GM23338 (cell line): Measurements from ENCODE around the gene PALM. TPM values are rescaled to one million over a fixed set of nuclear protein-coding genes. Genes with fewer than 3 reads are reported as not detected.
"Not testable (repeated sequence)": the region's sequence is repeated elsewhere in the genome, so short reads cannot be mapped to it uniquely, and the experiment has no call there.

Experiments used
- ATAC-seq: fragments of 200-7000 bp; cut with Tn5 transposase; 3 replicates; pipeline ENCODE4 v1.9.1; 2020
- DNase-seq: peaks from one replicate; pipeline ENCODE4 v3.0.0-alpha.2; 2015; ENCODE audit warnings: low spot score
- H2AFZ ChIP-seq: fragments of 200-600 bp; sonication (generic); 2 replicates; pipeline ENCODE4 v1.8.0; 2016; ENCODE audit warnings: antibody characterized with exemption, mild to moderate bottlenecking, moderate library complexity
- H3F3A ChIP-seq: fragments of 200-600 bp; sonication (generic); replicated peaks from 2 replicates; pipeline ENCODE4 v1.8.0; 2017; ENCODE audit warnings: antibody characterized with exemption, mixed run types, low read depth
- H3K27ac ChIP-seq: fragments of 200-600 bp; sonication (generic); 2 replicates; pipeline ENCODE4 v1.6.1; 2016; ENCODE audit warnings: low read depth
- H3K27me3 ChIP-seq: fragments of 200-600 bp; sonication (generic); 2 replicates; pipeline ENCODE4 v1.8.0; 2016; ENCODE audit warnings: mild to moderate bottlenecking, mixed run types, moderate library complexity; ENCODE audit not compliant: insufficient read depth
- H3K36me3 ChIP-seq: fragments of 200-600 bp; sonication (generic); 2 replicates; pipeline ENCODE4 v1.8.0; 2016; ENCODE audit warnings: mild to moderate bottlenecking; ENCODE audit not compliant: insufficient read depth
- H3K4me1 ChIP-seq: fragments of 200-600 bp; sonication (generic); 2 replicates; pipeline ENCODE4 v1.8.0; 2016; ENCODE audit warnings: mild to moderate bottlenecking, moderate library complexity; ENCODE audit not compliant: insufficient read depth
- H3K4me2 ChIP-seq: fragments of 200-600 bp; sonication (generic); 2 replicates; pipeline ENCODE4 v1.7.1; 2017; ENCODE audit warnings: mixed run types
- H3K4me3 ChIP-seq: fragments of 200-600 bp; sonication (generic); 2 replicates; pipeline ENCODE4 v1.6.1; 2016; ENCODE audit warnings: mixed run types
- H3K79me2 ChIP-seq: fragments of 200-600 bp; sonication (generic); replicated peaks from 2 replicates; pipeline ENCODE4 v1.8.0; 2017; ENCODE audit warnings: mild to moderate bottlenecking; ENCODE audit not compliant: insufficient read depth
- H3K9me2 ChIP-seq: fragments of 200-600 bp; sonication (generic); 2 replicates; pipeline ENCODE4 v1.8.0; 2017; ENCODE audit not compliant: insufficient read depth
- H4K20me1 ChIP-seq: fragments of 200-600 bp; sonication (generic); replicated peaks from 2 replicates; pipeline ENCODE4 v1.8.0; 2017; ENCODE audit warnings: mild to moderate bottlenecking; ENCODE audit not compliant: insufficient read depth
- H3K27ac Mint-ChIP-seq: 2 replicates; pipeline ENCODE4 v1.8.0; 2020; ENCODE audit warnings: inconsistent platforms, mild to moderate bottlenecking, moderate library complexity, mixed read lengths
- H3K27me3 Mint-ChIP-seq: 3 replicates; pipeline ENCODE4 v1.8.0; 2022; ENCODE audit warnings: low read depth, mild to moderate bottlenecking, moderate library complexity, mixed read lengths, inconsistent platforms; ENCODE audit not compliant: insufficient read depth, poor library complexity
- H3K36me3 Mint-ChIP-seq: 3 replicates; pipeline ENCODE4 v1.8.0; 2021; ENCODE audit warnings: low read depth, mild to moderate bottlenecking, inconsistent platforms, moderate library complexity, mixed read lengths
- H3K4me1 Mint-ChIP-seq: 3 replicates; pipeline ENCODE4 v1.8.0; 2020; ENCODE audit warnings: mild to moderate bottlenecking, inconsistent platforms, mixed read lengths
- H3K4me3 Mint-ChIP-seq: 3 replicates; pipeline ENCODE4 v1.8.0; 2021; ENCODE audit warnings: moderate library complexity, mild to moderate bottlenecking, inconsistent platforms, mixed read lengths
- H3K9me3 Mint-ChIP-seq: 3 replicates; pipeline ENCODE4 v1.8.0; 2020; ENCODE audit warnings: moderate library complexity, mild to moderate bottlenecking, inconsistent platforms, mixed read lengths
- JUNB ChIP-seq: IDR thresholded peaks from one replicate; pipeline ENCODE4 v1.6.1; 2016; ENCODE audit warnings: antibody characterized with exemption; ENCODE audit not compliant: unreplicated experiment
- polyA plus RNA-seq: library from polyadenylated mRNA; unstranded; fragments of >200 nt; fragmentation: Nextera tagmentation; extraction: Ambion mirVana; gene quantifications from 2 replicates; pipeline ENCODE4 v1.2.1, GENCODE V29; 2016
- total RNA-seq: library from RNA; depleted of rRNA; stranded (reverse); fragments of >200 nt; shearing (Covaris generic); gene quantifications from 2 replicates; pipeline ENCODE4 v1.2.3, GENCODE V29; 2014
- TF ChIP-seq, protein P1 (sequence below), 2 experiments: fragments of 200-600 bp in 1 of 2; sonication (generic) in 1 of 2; conservative IDR thresholded peaks; 2 replicates each; pipeline versions ENCODE4 v1.5.1 to v1.6.1; 2016 to 2017; ENCODE audit warnings: antibody characterized with exemption in 2 of 2, low read depth in 2 of 2, mild to moderate bottlenecking in 2 of 2, moderate library complexity in 1 of 2

Gene PALM
- total and polyA plus RNA-seq, 2 experiments from 2014 or later: 3.8 to 26.1 TPM

DNA sequence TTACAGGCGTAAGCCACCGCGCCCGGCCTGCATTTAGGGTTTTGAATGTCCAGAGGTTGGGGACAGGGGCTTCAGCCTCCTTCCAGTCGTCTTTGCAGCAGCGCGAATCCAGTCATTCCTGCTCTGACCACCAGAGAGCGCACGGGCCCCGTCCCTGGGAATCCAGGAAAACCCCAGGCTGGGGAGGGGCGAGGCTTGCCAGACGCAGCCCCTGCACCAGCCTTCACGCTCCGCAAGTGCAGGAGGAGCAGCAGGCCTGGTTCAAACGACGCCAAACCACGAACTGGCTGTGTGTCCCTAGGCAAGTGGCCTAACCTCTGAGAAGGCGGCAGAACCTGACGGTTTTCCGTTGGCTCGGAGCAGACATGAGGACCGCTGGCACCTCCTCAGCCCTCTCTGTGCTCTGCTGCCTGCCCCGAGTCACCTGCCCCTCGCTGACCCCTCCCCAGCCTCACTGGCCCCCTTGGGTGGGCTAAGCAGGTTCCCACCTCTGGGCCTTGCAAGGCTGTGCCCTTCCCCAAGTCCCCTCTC lies 43.8 kb upstream of the PALM start:
- H3K4me1 ChIP-seq: peaks cover 6% of the 10 kb centered on the region
- peaks cover 18% of the 10 kb centered on the region for H4K20me1 ChIP-seq
- peak; percentile 96 for DNase-seq
- no peak overlapping the region for H3K4me2 ChIP-seq
- TF ChIP-seq, protein P1, sequence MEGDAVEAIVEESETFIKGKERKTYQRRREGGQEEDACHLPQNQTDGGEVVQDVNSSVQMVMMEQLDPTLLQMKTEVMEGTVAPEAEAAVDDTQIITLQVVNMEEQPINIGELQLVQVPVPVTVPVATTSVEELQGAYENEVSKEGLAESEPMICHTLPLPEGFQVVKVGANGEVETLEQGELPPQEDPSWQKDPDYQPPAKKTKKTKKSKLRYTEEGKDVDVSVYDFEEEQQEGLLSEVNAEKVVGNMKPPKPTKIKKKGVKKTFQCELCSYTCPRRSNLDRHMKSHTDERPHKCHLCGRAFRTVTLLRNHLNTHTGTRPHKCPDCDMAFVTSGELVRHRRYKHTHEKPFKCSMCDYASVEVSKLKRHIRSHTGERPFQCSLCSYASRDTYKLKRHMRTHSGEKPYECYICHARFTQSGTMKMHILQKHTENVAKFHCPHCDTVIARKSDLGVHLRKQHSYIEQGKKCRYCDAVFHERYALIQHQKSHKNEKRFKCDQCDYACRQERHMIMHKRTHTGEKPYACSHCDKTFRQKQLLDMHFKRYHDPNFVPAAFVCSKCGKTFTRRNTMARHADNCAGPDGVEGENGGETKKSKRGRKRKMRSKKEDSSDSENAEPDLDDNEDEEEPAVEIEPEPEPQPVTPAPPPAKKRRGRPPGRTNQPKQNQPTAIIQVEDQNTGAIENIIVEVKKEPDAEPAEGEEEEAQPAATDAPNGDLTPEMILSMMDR (conservative IDR thresholded peaks at IDR 0.05; ENCODE audit: low read depth in 2 of 2): peak; percentile 82 to 97
- no peak for TF ChIP-seq JUNB
- 0 out of 2 replicates have a peak overlapping the region, but pooled peaks have one; percentile 76 for H2AFZ ChIP-seq
- no peaks in the 10 kb centered on the region for H3K36me3 ChIP-seq
- H3K9me3 Mint-ChIP-seq: peaks cover 18% of the 10 kb centered on the region
- H3K27ac Mint-ChIP-seq: no peak overlapping the region
- no peak overlapping the region for H3K4me3 ChIP-seq
- H3K36me3 Mint-ChIP-seq: no peaks in the 10 kb centered on the region; the same call in 1 of the 3 replicates
- peaks cover 13% of the 10 kb centered on the region for H3K4me1 Mint-ChIP-seq
- H3K4me3 Mint-ChIP-seq: peak overlapping the region; percentile 48; the same call in 2 of the 3 replicates
- no peak overlapping the region for H3K27ac ChIP-seq
- peaks cover 29% of the 10 kb centered on the region for H3K79me2 ChIP-seq
- H3F3A ChIP-seq: peaks cover 8% of the 10 kb centered on the region; the same call in 1 of the 2 replicates
- H3K27me3 ChIP-seq: no peaks in the 10 kb centered on the region
- peaks cover 16% of the 10 kb centered on the region for H3K27me3 Mint-ChIP-seq
- no peaks in the 10 kb centered on the region for H3K9me2 ChIP-seq
- peak; percentile 65 for ATAC-seq

DNA sequence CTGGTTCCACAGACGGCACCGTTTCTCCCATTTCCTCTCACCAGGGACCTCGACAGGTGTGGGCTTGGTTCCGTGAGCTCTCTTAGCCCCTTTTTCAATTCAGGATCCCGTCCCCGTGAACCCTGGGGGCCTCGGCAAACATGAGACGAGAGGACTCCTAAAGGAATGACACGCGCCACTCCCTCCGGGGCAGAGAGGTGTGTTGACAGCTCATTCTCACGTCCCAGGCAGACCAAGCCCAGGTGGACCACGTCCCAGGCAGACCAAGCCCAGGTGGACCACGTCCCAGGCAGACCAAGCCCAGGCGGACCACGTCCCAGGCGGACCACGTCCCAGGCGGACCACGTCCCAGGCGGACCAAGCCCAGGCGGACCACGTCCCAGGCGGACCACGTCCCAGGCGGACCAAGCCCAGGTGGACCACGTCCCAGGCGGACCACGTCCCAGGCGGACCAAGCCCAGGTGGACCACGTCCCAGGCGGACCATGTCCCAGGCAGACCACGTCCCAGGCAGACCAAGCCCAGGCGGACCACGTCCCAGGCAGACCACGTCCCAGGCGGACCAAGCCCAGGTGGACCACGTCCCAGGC lies 41.7 kb upstream of the PALM start:
- not testable (repeated sequence) for H3K4me2 ChIP-seq, H3K27ac Mint-ChIP-seq, H3K4me3 ChIP-seq, ATAC-seq, H3K4me1 Mint-ChIP-seq, H2AFZ ChIP-seq, H4K20me1 ChIP-seq, H3F3A ChIP-seq, H3K79me2 ChIP-seq, H3K4me3 Mint-ChIP-seq, H3K27me3 ChIP-seq, H3K36me3 ChIP-seq, H3K4me1 ChIP-seq, DNase-seq, H3K36me3 Mint-ChIP-seq, H3K9me2 ChIP-seq, H3K27ac ChIP-seq
- Mint-ChIP-seq H3K27me3 (peaks cover 13% of the 10 kb centered on the region), H3K9me3 (peaks cover 18% of the 10 kb centered on the region)

DNA sequence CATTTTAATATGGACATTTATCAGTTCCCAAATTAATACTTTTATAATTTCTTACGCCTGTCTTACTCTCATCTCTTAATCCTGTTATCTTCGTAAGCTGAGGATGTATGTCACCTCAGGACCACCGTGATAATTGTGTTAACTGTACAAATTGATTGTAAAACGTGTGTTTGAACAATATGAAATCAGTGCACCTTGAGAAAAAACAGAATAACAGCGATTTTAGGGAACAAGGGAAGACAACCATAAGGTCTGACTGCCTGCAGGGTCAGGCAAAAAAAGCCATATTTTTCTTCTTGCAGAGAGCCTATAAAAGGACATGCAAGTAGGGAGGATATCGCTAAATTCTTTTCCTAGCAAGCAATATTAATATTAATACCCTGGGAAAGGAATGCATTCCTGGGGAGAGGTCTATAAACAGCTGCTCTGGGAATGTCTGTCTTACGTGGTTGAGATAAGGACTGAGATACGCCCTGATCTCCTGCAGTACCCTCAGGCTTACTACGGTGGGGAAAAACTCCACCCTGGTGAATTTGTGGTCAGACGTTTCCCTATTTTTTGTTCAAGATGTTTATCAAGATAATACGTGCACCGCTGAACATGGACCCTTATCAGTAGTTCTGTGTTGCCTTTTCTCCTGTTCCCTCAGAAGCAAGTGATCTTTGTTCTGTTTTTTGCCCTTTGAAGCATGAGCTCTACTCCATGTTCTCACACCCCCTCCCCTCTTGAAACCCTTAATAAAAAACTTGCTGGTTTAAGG lies 39.9 kb upstream of the PALM start:
- not testable (repeated sequence) for H3K79me2 ChIP-seq, ATAC-seq, H3K4me2 ChIP-seq, H3K27ac ChIP-seq, H3K4me1 ChIP-seq, H4K20me1 ChIP-seq, H3K4me3 Mint-ChIP-seq, H3K36me3 Mint-ChIP-seq, H3K4me3 ChIP-seq, H3F3A ChIP-seq, H3K27me3 ChIP-seq, H2AFZ ChIP-seq, H3K27ac Mint-ChIP-seq, H3K9me2 ChIP-seq, H3K36me3 ChIP-seq, H3K4me1 Mint-ChIP-seq
- peak; percentile 6 for DNase-seq
- peaks cover 18% of the 10 kb centered on the region for H3K9me3 Mint-ChIP-seq
- H3K27me3 Mint-ChIP-seq: peaks cover 18% of the 10 kb centered on the region
